ENCODE measurements around the gene IRX2.

- TF ChIP-seq ZNF274 (IDR thresholded peaks at IDR 0.05; ENCODE audit: low read depth, low read length) (no peak), SUZ12 (IDR thresholded peaks at IDR 0.05; ENCODE audit: extremely low read depth, insufficient read depth, insufficient read length) (no peak)
Measured at GRCh38 chr5:2702096-2702879, 49.2 kb downstream of the IRX2 start.
